Neuronal stem cell (in vitro differentiated cells): ENCODE results near the gene IGF2BP3. TPM values are rescaled to one million over a fixed set of nuclear protein-coding genes. Genes with fewer than 3 reads are reported as not detected.
A peak's percentile ranks its signal among the peaks of the same experiment; 100 is the strongest.
"Not testable (repeated sequence)": the region's sequence is repeated elsewhere in the genome, so short reads cannot be mapped to it uniquely, and the experiment has no call there.

Experiments used
- DNase-seq: peaks from one replicate; pipeline ENCODE4 v3.0.0-alpha.2; 2013; ENCODE audit warnings: low spot score
- H2AFZ ChIP-seq: one replicate; pipeline ENCODE4 v1.6.1; 2013; ENCODE audit warnings: mild to moderate bottlenecking, low read length, inconsistent platforms
- H2AK5ac ChIP-seq: 2 replicates; pipeline ENCODE4 v1.6.1; 2013; ENCODE audit warnings: low read depth, mild to moderate bottlenecking, inconsistent platforms, low read length, moderate library complexity, mixed read lengths
- H2BK120ac ChIP-seq: 2 replicates; pipeline ENCODE4 v1.6.1; 2013; ENCODE audit warnings: low read depth, mild to moderate bottlenecking, inconsistent platforms, low read length, moderate library complexity, mixed read lengths
- H2BK12ac ChIP-seq: one replicate; pipeline ENCODE4 v1.6.1; 2013; ENCODE audit warnings: low read length, inconsistent platforms
- H2BK15ac ChIP-seq: 2 replicates; pipeline ENCODE4 v1.6.1; 2013; ENCODE audit warnings: mild to moderate bottlenecking, low read length, inconsistent platforms, mixed read lengths
- H2BK5ac ChIP-seq: one replicate; pipeline ENCODE4 v1.6.1; 2013; ENCODE audit warnings: inconsistent platforms, mild to moderate bottlenecking, low read length, moderate library complexity
- H3K14ac ChIP-seq: one replicate; pipeline ENCODE4 v1.6.1; 2013; ENCODE audit warnings: low read length, inconsistent platforms
- H3K18ac ChIP-seq: 2 replicates; pipeline ENCODE4 v1.6.1; 2013; ENCODE audit warnings: low read length, inconsistent platforms
- H3K23ac ChIP-seq: 2 replicates; pipeline ENCODE4 v1.6.1; 2013; ENCODE audit warnings: low read depth, mild to moderate bottlenecking, mixed read lengths, low read length, inconsistent platforms; ENCODE audit not compliant: poor library complexity
- H3K27ac ChIP-seq: replicated peaks from 3 replicates; pipeline ENCODE4 v1.5.1; 2013; ENCODE audit warnings: low read length, inconsistent platforms
- H3K27me3 ChIP-seq, 3 experiments: 2 replicates each; pipeline ENCODE4 v1.6.1; 2013; ENCODE audit warnings: low read length in 3 of 3, mild to moderate bottlenecking in 2 of 3, inconsistent platforms in 1 of 3, low read depth in 1 of 3, mixed read lengths in 1 of 3, moderate library complexity in 1 of 3; ENCODE audit not compliant: control insufficient read depth in 3 of 3, insufficient read depth in 3 of 3
- H3K36me3 ChIP-seq, 2 donors: replicated peaks in 1 of 2; 2 replicates each; pipeline ENCODE4 v1.6.1; 2013; ENCODE audit warnings: low read length in 2 of 2; ENCODE audit not compliant: control insufficient read depth in 2 of 2, insufficient read depth in 2 of 2
- H3K4ac ChIP-seq: 2 replicates; pipeline ENCODE4 v1.6.1; 2013; ENCODE audit warnings: inconsistent platforms, mild to moderate bottlenecking, low read length, moderate library complexity
- H3K4me1 ChIP-seq, 2 donors: 1 replicate in 1 of 2; 2 replicates in 1 of 2; pipeline ENCODE4 v1.6.1; 2013; ENCODE audit warnings: low read length in 2 of 2, low read depth in 1 of 2; ENCODE audit not compliant: control insufficient read depth in 2 of 2, insufficient read depth in 1 of 2
- H3K4me2 ChIP-seq: one replicate; pipeline ENCODE4 v1.6.1; 2013; ENCODE audit warnings: mild to moderate bottlenecking, low read length, inconsistent platforms; ENCODE audit not compliant: insufficient read depth, poor library complexity, severe bottlenecking
- H3K4me3 ChIP-seq, 2 donors: 2 replicates each; pipeline ENCODE4 v1.5.1; 2013; ENCODE audit warnings: low read length in 2 of 2, mild to moderate bottlenecking in 2 of 2, inconsistent platforms in 1 of 2, moderate library complexity in 1 of 2
- H3K79me1 ChIP-seq: one replicate; pipeline ENCODE4 v1.6.1; 2013; ENCODE audit warnings: low read depth, mild to moderate bottlenecking, inconsistent platforms, low read length, moderate library complexity
- H3K9ac ChIP-seq: one replicate; pipeline ENCODE4 v1.6.1; 2013; ENCODE audit warnings: mild to moderate bottlenecking, low read depth, low read length, inconsistent platforms; ENCODE audit not compliant: poor library complexity
- H3K9me3 ChIP-seq, 2 donors: replicated peaks in 1 of 2; 2 replicates each; pipeline versions ENCODE3 to v1.6.1; 2013; ENCODE audit warnings: low read length in 2 of 2, mild to moderate bottlenecking in 2 of 2, inconsistent platforms in 1 of 2, low read depth in 1 of 2, mixed read lengths in 1 of 2, moderate library complexity in 1 of 2; ENCODE audit not compliant: control insufficient read depth in 2 of 2, insufficient read depth in 1 of 2
- H4K8ac ChIP-seq: one replicate; pipeline ENCODE4 v1.6.1; 2013; ENCODE audit warnings: low read depth, mild to moderate bottlenecking, inconsistent platforms, low read length, moderate library complexity
- H4K91ac ChIP-seq: one replicate; pipeline ENCODE4 v1.6.1; 2013; ENCODE audit warnings: low read length, low read depth, mild to moderate bottlenecking, inconsistent platforms; ENCODE audit not compliant: poor library complexity
- WGBS, 2 donors: extraction: QIAGEN DNeasy Blood & Tissue Kit; methylation state at CpG; one replicate each; pipeline ENCODE4 v1.1.7; 2013; ENCODE audit warnings: missing lambda C conversion rate in 2 of 2, mixed read lengths in 1 of 2; ENCODE audit not compliant: insufficient read length in 2 of 2, insufficient replicate concordance in 1 of 2; ENCODE audit errors: extremely low coverage in 2 of 2; 5-methylcytosine and 5-hydroxymethylcytosine counted together
- polyA plus RNA-seq, 2 experiments: library from polyadenylated mRNA; stranded (reverse); fragments of 200-250 nt; gene quantifications; one replicate each; pipeline ENCODE4 v1.2.3, GENCODE V29; 2013

Gene IGF2BP3
- 150 TPM for polyA plus RNA-seq (2013, experiment 1 of 2)
- 156 TPM for polyA plus RNA-seq (2013, experiment 2 of 2)

DNA sequence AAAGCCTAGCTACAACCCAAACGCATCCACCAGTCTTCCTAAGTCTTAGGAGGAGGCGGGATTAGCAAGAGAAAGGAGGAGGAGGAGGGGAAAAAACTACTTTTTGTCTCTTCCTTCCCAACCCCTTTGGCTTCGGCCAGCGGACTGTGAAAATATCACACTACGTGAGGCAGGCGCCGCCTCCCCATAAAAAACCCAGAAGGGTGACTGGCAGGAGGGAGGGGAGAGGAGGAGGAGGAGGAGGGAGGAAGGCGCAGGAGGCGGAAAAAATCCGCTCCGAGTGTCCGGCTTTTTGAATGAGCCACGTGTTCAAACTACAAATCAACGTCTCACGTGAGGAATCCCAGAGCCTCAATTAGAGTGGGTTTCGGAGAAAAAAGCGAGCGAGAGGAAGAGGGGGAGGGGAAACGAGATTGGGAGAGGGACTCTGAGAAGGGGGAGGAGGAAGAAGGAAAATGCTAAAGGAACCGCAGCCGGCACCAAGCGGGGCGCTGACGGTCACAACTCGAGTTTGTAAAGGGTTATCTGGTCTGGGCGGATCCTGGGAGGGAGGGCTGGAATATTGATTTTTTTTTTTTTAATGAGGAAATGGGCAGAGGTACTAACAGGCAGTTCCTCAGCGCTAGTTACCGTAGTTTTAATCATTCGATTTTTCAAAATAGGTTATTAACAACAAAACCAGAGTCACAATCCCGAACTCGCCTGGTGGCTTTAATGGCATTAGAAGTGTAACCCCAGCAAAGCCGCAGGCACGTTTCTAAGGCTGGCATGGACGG is at the start of gene IGF2BP3:
Gene IGF2BP3, minus strand, starts transcription at position 162 of the 776 bp plus-strand sequence. CDS start 381 bp downstream, outside the sequence.
- peak within 1 kb of the TSS; percentile 98 for H3K18ac ChIP-seq
- no peaks in the 10 kb centered on the region for H3K9me3 ChIP-seq
- peak within 1 kb of the TSS; percentile 99 for H2BK15ac ChIP-seq
- peak within 1 kb of the TSS; percentile 84 for H3K4ac ChIP-seq
- no peaks in the 10 kb centered on the region for H3K27me3 ChIP-seq
- H3K4me2 ChIP-seq: peak within 1 kb of the TSS; percentile 80
- peaks cover 0 to 21% of the 10 kb centered on the region in 2 donors for H3K36me3 ChIP-seq
- H4K8ac ChIP-seq: no peak within 1 kb of the TSS
- H2AK5ac ChIP-seq: peak within 1 kb of the TSS; percentile 81
- no peak within 1 kb of the TSS for H4K91ac ChIP-seq
- peak within 1 kb of the TSS; percentile 99 for H2BK5ac ChIP-seq
- H3K27ac ChIP-seq: peak within 1 kb of the TSS; percentile 97
- peaks cover 9% of the 10 kb centered on the region for H3K79me1 ChIP-seq
- no CpG with 5 or more reads among the region's 34 CpGs for WGBS, 2 donors
- H3K14ac ChIP-seq: peak within 1 kb of the TSS; percentile 84
- peak within 1 kb of the TSS; percentile 96 for H2BK120ac ChIP-seq
- DNase-seq: peak; percentile 98
- peak within 1 kb of the TSS; percentile 31 for H2AFZ ChIP-seq
- H3K23ac ChIP-seq: peak within 1 kb of the TSS; percentile 86
- peaks cover 4 to 6% of the 10 kb centered on the region in 2 donors for H3K4me1 ChIP-seq
- H3K9ac ChIP-seq: peak within 1 kb of the TSS; percentile 100
- H3K4me3 ChIP-seq: peak within 1 kb of the TSS; percentile 89 to 93
- peak within 1 kb of the TSS; percentile 94 for H2BK12ac ChIP-seq

DNA sequence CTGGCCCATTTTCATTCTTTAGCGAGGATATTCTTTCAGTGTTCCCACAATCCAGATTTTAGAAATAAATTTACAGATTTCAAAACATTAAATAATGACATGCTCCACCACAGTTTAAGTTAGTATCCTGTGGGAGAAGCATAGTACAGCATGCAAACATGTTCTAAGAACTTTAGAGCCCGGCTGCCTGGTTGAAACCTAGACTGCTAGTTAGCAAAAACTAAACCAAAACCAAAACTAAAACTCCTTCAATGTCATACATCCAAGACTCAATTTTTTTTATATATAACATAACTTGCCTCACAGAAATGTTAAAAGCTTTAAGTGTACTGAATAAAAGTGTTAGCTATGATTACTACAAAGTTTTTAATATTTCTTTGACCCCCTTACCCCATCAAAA is 44.5 kb upstream of the IGF2BP3 start:
- peaks cover 0 to 6% of the 10 kb centered on the region in 2 donors for H3K9me3 ChIP-seq
- no peak overlapping the region for H2BK5ac ChIP-seq
- H3K36me3 ChIP-seq: peaks cover 47 to 98% of the 10 kb centered on the region in 2 donors
- H2BK12ac ChIP-seq: no peak overlapping the region
- H3K4ac ChIP-seq: no peak overlapping the region
- H3K79me1 ChIP-seq: peaks cover 2% of the 10 kb centered on the region
- no peak overlapping the region for H2BK15ac ChIP-seq
- H2BK120ac ChIP-seq: no peak overlapping the region
- H3K4me3 ChIP-seq: no peak overlapping the region
- no peak for DNase-seq
- no peak overlapping the region for H3K18ac ChIP-seq
- no peak overlapping the region for H3K4me2 ChIP-seq
- no peak overlapping the region for H3K14ac ChIP-seq
- no peak overlapping the region for H3K23ac ChIP-seq
- no peak overlapping the region for H2AFZ ChIP-seq
- no peak overlapping the region for H4K8ac ChIP-seq
- H3K27me3 ChIP-seq: no peaks in the 10 kb centered on the region
- no peak overlapping the region for H3K27ac ChIP-seq
- H3K9ac ChIP-seq: no peak overlapping the region
- no peak overlapping the region for H4K91ac ChIP-seq
- H2AK5ac ChIP-seq: no peak overlapping the region
- WGBS, 2 donors: no CpG with 5 or more reads among the region's 2 CpGs
- no peaks in the 10 kb centered on the region for H3K4me1 ChIP-seq

DNA sequence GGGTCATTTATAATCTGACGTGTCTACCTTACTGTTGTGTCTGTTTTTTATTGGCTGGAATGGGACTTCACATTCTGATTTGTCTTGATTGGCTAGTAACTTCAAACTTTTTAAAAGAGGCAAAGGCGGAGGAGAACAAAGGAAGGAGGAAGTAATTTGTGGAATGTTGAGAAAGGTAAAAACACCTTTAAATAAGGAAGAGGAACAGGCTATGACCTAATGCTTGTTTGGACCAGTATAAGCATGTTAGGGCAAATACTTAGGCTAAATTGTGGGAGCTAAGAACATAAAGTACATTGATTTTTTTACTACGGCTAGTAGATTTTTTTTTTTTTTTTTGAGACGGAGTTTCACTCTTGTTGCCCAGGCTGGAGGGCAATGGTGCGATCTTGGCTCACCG is 43.5 kb upstream of the IGF2BP3 start:
- not testable (repeated sequence) for H3K4me2 ChIP-seq, H3K79me1 ChIP-seq, H4K91ac ChIP-seq, H3K27me3 ChIP-seq, H2AFZ ChIP-seq, H3K27ac ChIP-seq, H3K18ac ChIP-seq, H4K8ac ChIP-seq, H3K4ac ChIP-seq, H3K4me3 ChIP-seq, H3K4me1 ChIP-seq, DNase-seq, H2BK120ac ChIP-seq, H2BK12ac ChIP-seq, H2BK15ac ChIP-seq, H3K9ac ChIP-seq, H3K14ac ChIP-seq, H2AK5ac ChIP-seq, H2BK5ac ChIP-seq, H3K23ac ChIP-seq, H3K9me3 ChIP-seq
- no CpG with 5 or more reads among the region's 6 CpGs for WGBS, 2 donors
- H3K36me3 ChIP-seq: peaks cover 44 to 98% of the 10 kb centered on the region in 2 donors

DNA sequence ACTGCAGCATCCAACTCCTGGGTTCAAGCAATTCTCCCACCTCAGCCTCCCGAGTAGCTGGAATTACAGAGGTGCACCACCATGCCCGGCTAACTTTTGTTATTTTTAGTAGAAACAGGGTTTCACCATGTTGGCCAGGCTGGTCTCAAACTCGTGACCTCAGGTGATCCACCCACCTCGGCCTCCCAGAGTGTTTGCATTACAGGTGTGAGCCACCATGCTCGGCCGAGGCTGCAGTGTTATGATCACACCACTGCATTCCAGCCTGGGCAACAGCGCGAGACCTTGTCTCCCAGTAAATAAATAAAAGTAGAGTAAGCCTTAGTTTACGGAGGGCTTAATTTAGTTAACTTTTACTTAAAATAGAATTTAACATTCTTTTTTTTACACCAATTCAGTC is 23.7 kb upstream of the IGF2BP3 start:
- Histone ChIP-seq H3K14ac (no peak overlapping the region), H4K8ac (no peak overlapping the region), H3K4me3 (no peak overlapping the region), H2BK5ac (no peak overlapping the region), H2BK120ac (no peak overlapping the region), H3K4me1 (no peaks in the 10 kb centered on the region), H3K27me3 (no peaks in the 10 kb centered on the region), H3K23ac (no peak overlapping the region), H2BK12ac (no peak overlapping the region), H2AFZ (no peak overlapping the region), H3K4me2 (no peak overlapping the region), H3K4ac (no peak overlapping the region), H3K27ac (no peak overlapping the region), H3K36me3 (peaks cover 2 to 34% of the 10 kb centered on the region in 2 donors), H2BK15ac (no peak overlapping the region), H3K18ac (no peak overlapping the region), H4K91ac (no peak overlapping the region), H3K9me3 (no peaks in the 10 kb centered on the region), H3K9ac (no peak overlapping the region), H2AK5ac (no peak overlapping the region), H3K79me1 (no peaks in the 10 kb centered on the region)
- no peak for DNase-seq
- no CpG with 5 or more reads among the region's 9 CpGs for WGBS, 2 donors
